Amniotic stem cell (primary cell): ENCODE measurements around the gene LFNG.

Source experiments
- DNase-seq: peaks from one replicate; lab custom pipeline; 2025; lab: John Stamatoyannopoulos, UW

Gene LFNG

GRCh38 chr7:2570021-2570420 lies 50.4 kb downstream of the LFNG start:
- no peak for DNase-seq

GRCh38 chr7:2571409-2571808 lies 51.8 kb downstream of the LFNG start:
- no peak for DNase-seq

GRCh38 chr7:2572101-2572842 lies 52.7 kb downstream of the LFNG start:
- peak; percentile 31 for DNase-seq

GRCh38 chr7:2573761-2574160 lies 54.2 kb downstream of the LFNG start:
- DNase-seq: no peak

- no peak for DNase-seq
Observed at GRCh38 chr7:2575046-2575732, 55.6 kb downstream of the LFNG start.

GRCh38 chr7:2575733-2576340 lies 56.3 kb downstream of the LFNG start:
- no peak for DNase-seq

GRCh38 chr7:2576742-2577491 lies 57.3 kb downstream of the LFNG start:
- DNase-seq: no peak
